ENCODE measurements around the gene C1QTNF9.
"Not testable (repeated sequence)": the region's sequence is repeated elsewhere in the genome, so short reads cannot be mapped to it uniquely, and the experiment has no call there.

The C1QTNF9 gene

GRCh38 chr13:24371273-24371672, 61.9 kb downstream of the C1QTNF9 start:
- DNase-seq = not testable (repeated sequence)
